Measurements from ENCODE around the gene ADTRP. TPM values are rescaled to one million over a fixed set of nuclear protein-coding genes. Genes with fewer than 3 reads are reported as not detected.

ADTRP gene
- total and polyA plus RNA-seq, 2 experiments from 2014 or later: 1.3 to 2.6 TPM

GRCh38 chr6:11701573-11701972, 77.0 kb downstream of the ADTRP start:
- Histone ChIP-seq H3K4me1 (ENCODE audit: insufficient read depth) (peaks cover 10% of the 10 kb centered on the region; the same call in 1 of the 2 replicates), H3F3A (ENCODE audit: insufficient read depth) (no peaks in the 10 kb centered on the region), H3K9me2 (ENCODE audit: insufficient read depth) (no peaks in the 10 kb centered on the region), H3K9ac (no peak overlapping the region), H3K9me3 (ENCODE audit: low read depth) (no peaks in the 10 kb centered on the region), H4K20me1 (ENCODE audit: insufficient read depth) (no peaks in the 10 kb centered on the region), H3K27ac (no peak overlapping the region), H3K4me3 (no peak overlapping the region), H2AFZ (no peak overlapping the region), H3K36me3 (ENCODE audit: low read depth) (no peaks in the 10 kb centered on the region), H3K4me2 (ENCODE audit: unreplicated experiment) (no peak overlapping the region), H3K27me3 (replicated peaks; ENCODE audit: insufficient read depth) (no peaks in the 10 kb centered on the region), H3K79me2 (ENCODE audit: insufficient read depth) (no peaks in the 10 kb centered on the region)
- no peak for DNase-seq
- in situ Hi-C loops (cut with MboI): no loop called here
- 85 to 90% methylated on average over 6 of the region's 6 CpGs for WGBS, 2 experiments (ENCODE audit: low coverage in 1 of 2, low lambda C conversion rate in 2 of 2, missing lambda C conversion rate in 2 of 2)
- TF ChIP-seq EZH2 (IDR thresholded peaks at IDR 0.05; ENCODE audit: insufficient read depth, poor library complexity, severe bottlenecking) (no peak), EZH2phosphoT487 (IDR thresholded peaks at IDR 0.05; ENCODE audit: insufficient read depth, low read depth) (no peak)

- no peaks in the 10 kb centered on the region for H3K9me3 ChIP-seq (ENCODE audit: low read depth)
- peaks cover 10% of the 10 kb centered on the region; the same call in 1 of the 2 replicates for H3K4me1 ChIP-seq (ENCODE audit: insufficient read depth)
- H3K27me3 ChIP-seq (replicated peaks; ENCODE audit: insufficient read depth): no peaks in the 10 kb centered on the region
- no peak overlapping the region for H3K4me2 ChIP-seq (ENCODE audit: unreplicated experiment)
- in situ Hi-C loops (cut with MboI): no loop called here
- no peaks in the 10 kb centered on the region for H3K79me2 ChIP-seq (ENCODE audit: insufficient read depth)
- no peak overlapping the region for H3K4me3 ChIP-seq
- H4K20me1 ChIP-seq (ENCODE audit: insufficient read depth): no peaks in the 10 kb centered on the region
- H3K9ac ChIP-seq: peak overlapping the region; percentile 30; the same call in 1 of the 2 replicates
- no peak overlapping the region for H3K27ac ChIP-seq
- H3K9me2 ChIP-seq (ENCODE audit: insufficient read depth): no peaks in the 10 kb centered on the region
- DNase-seq: peak; percentile 80
- H2AFZ ChIP-seq: peak overlapping the region; percentile 43; the same call in 1 of the 2 replicates
- H3K36me3 ChIP-seq (ENCODE audit: low read depth): no peaks in the 10 kb centered on the region
- no peaks in the 10 kb centered on the region for H3F3A ChIP-seq (ENCODE audit: insufficient read depth)
- 94 to 96% methylated on average over 2 of the region's 2 CpGs for WGBS, 2 experiments (ENCODE audit: low coverage in 1 of 2, low lambda C conversion rate in 2 of 2, missing lambda C conversion rate in 2 of 2)
- TF ChIP-seq EZH2phosphoT487 (IDR thresholded peaks at IDR 0.05; ENCODE audit: insufficient read depth, low read depth): no peak
- TF ChIP-seq EZH2 (IDR thresholded peaks at IDR 0.05; ENCODE audit: insufficient read depth, poor library complexity, severe bottlenecking): no peak
Observed at GRCh38 chr6:11700118-11700718, 78.4 kb downstream of the ADTRP start.

GRCh38 chr6:11699576-11699975, 79.0 kb downstream of the ADTRP start:
- no peak overlapping the region for H3K4me3 ChIP-seq
- no peaks in the 10 kb centered on the region for H3K36me3 ChIP-seq (ENCODE audit: low read depth)

GRCh38 chr6:11692451-11693376, 85.9 kb downstream of the ADTRP start:
- no peaks in the 10 kb centered on the region for H3K27me3 ChIP-seq (replicated peaks; ENCODE audit: insufficient read depth)
- no peaks in the 10 kb centered on the region for H3K9me3 ChIP-seq (ENCODE audit: low read depth)
- no peaks in the 10 kb centered on the region for H3K4me1 ChIP-seq (ENCODE audit: insufficient read depth)
- no peak overlapping the region for H2AFZ ChIP-seq
- no peak for DNase-seq
- no peak overlapping the region for H3K9ac ChIP-seq
- in situ Hi-C loops (cut with MboI): no loop called here
- no peaks in the 10 kb centered on the region for H4K20me1 ChIP-seq (ENCODE audit: insufficient read depth)
- 63 to 71% methylated on average over 4 of the region's 4 CpGs for WGBS, 2 experiments (ENCODE audit: low coverage in 1 of 2, low lambda C conversion rate in 2 of 2, missing lambda C conversion rate in 2 of 2)
- no peaks in the 10 kb centered on the region for H3F3A ChIP-seq (ENCODE audit: insufficient read depth)
- TF ChIP-seq EZH2 (IDR thresholded peaks at IDR 0.05; ENCODE audit: insufficient read depth, poor library complexity, severe bottlenecking) (no peak), EZH2phosphoT487 (IDR thresholded peaks at IDR 0.05; ENCODE audit: insufficient read depth, low read depth) (no peak)
- no peaks in the 10 kb centered on the region for H3K36me3 ChIP-seq (ENCODE audit: low read depth)
- H3K79me2 ChIP-seq (ENCODE audit: insufficient read depth): no peaks in the 10 kb centered on the region
- no peak overlapping the region for H3K4me2 ChIP-seq (ENCODE audit: unreplicated experiment)
- H3K9me2 ChIP-seq (ENCODE audit: insufficient read depth): no peaks in the 10 kb centered on the region
- H3K27ac ChIP-seq: no peak overlapping the region
- no peak overlapping the region for H3K4me3 ChIP-seq

More at GRCh38 chr6:11699576-11699975, 79.0 kb downstream of the ADTRP start:
- Histone ChIP-seq H3F3A (ENCODE audit: insufficient read depth) (no peaks in the 10 kb centered on the region), H4K20me1 (ENCODE audit: insufficient read depth) (no peaks in the 10 kb centered on the region), H2AFZ (no peak overlapping the region), H3K9me2 (ENCODE audit: insufficient read depth) (no peaks in the 10 kb centered on the region), H3K9ac (peak overlapping the region; percentile 30; the same call in 1 of the 2 replicates), H3K27me3 (replicated peaks; ENCODE audit: insufficient read depth) (no peaks in the 10 kb centered on the region), H3K27ac (no peak overlapping the region), H3K4me1 (ENCODE audit: insufficient read depth) (peaks cover 10% of the 10 kb centered on the region; the same call in 1 of the 2 replicates), H3K4me2 (ENCODE audit: unreplicated experiment) (no peak overlapping the region), H3K79me2 (ENCODE audit: insufficient read depth) (no peaks in the 10 kb centered on the region), H3K9me3 (ENCODE audit: low read depth) (no peaks in the 10 kb centered on the region)
- no peak for TF ChIP-seq EZH2 (IDR thresholded peaks at IDR 0.05; ENCODE audit: insufficient read depth, poor library complexity, severe bottlenecking)
- no peak for TF ChIP-seq EZH2phosphoT487 (IDR thresholded peaks at IDR 0.05; ENCODE audit: insufficient read depth, low read depth)
- no peak for DNase-seq
- WGBS, 2 experiments (ENCODE audit: low coverage in 1 of 2, low lambda C conversion rate in 2 of 2, missing lambda C conversion rate in 2 of 2): 10% methylated on average over 1 of the region's 1 CpG
- in situ Hi-C loops (cut with MboI): no loop called here
